ENCODE measurements around the gene CBY2. TPM values are rescaled to one million over a fixed set of nuclear protein-coding genes. Genes with fewer than 3 reads are reported as not detected.

The CBY2 gene
- total RNA-seq, 1 experiment from 2014 or later = not detected

DNA sequence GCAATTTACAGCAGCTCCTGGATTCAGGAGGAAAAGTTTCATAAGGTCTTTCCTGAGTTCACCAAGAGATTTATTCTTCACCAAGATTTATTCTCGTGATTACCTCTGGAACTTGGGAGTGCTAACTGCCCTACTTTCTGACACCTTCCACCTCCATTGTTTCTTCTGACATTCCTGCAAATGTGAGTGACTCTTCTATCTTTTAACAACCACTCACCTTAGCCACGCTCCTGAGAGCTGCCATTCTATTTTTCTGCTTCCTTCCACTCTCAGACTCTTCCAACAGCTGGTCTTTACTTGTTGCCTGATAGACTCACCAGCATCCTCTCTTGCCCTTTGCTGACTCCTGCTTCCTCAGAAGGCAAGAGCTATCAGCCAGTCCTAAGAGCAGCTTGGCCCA is 11.5 kb upstream of the CBY2 start:
- Histone ChIP-seq H3K27me3 (ENCODE audit: low read length) (no peaks in the 10 kb centered on the region), H3K4me1 (ENCODE audit: insufficient read depth, low read length) (no peaks in the 10 kb centered on the region)
- CTCF ChIA-PET = no interaction called here

DNA sequence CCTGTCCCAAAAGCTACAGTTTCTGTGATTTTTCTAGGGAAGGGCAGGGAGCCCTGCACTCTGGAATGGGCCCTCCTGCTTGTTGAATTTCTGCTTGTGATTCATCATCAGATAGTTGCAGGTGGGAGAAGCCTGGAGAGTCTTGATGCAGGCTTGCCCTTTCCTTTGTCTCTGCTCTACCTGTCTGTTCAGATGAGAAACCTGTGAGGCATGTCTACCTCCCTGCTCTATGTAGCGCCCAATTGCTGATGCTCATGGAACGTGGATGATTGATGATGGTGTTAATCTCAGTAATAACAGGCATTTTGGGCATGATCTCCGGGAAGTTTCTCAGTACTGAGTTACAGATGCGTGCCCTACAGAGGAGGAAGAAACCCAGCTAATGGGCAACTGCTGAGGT is 10.9 kb upstream of the CBY2 start:
- H3F3A ChIP-seq (ENCODE audit: low read length, unreplicated experiment) = no peaks in the 10 kb centered on the region
- POLR2A ChIA-PET (ENCODE audit: unreplicated experiment) = no interaction called here
- H3K9me2 ChIP-seq (replicated peaks; ENCODE audit: low read length) = no peaks in the 10 kb centered on the region
- no peaks in the 10 kb centered on the region for H3K9me3 ChIP-seq (ENCODE audit: low read length)
- ATAC-seq = no peak
- no peak overlapping the region for H3K9ac ChIP-seq (ENCODE audit: low read length)
- BruUV-seq (replicated peaks) = no TSS peak
- no peak for DNase-seq
- CTCF ChIA-PET = no interaction called here
- H2AFZ ChIP-seq (ENCODE audit: low read length) = no peak overlapping the region
- no peaks in the 10 kb centered on the region for H4K20me1 ChIP-seq (ENCODE audit: low read length)
- H3K36me3 ChIP-seq (ENCODE audit: low read depth, low read length) = no peaks in the 10 kb centered on the region
- no peaks in the 10 kb centered on the region for H3K4me1 ChIP-seq (ENCODE audit: insufficient read depth, low read length)
- intact Hi-C loops (cut with micrococcal nuclease) = no loop called here
- no peak overlapping the region for H3K27ac ChIP-seq (ENCODE audit: low read length)
- H3K79me2 ChIP-seq (ENCODE audit: low read length) = no peaks in the 10 kb centered on the region
- no peak for TF ChIP-seq EZH2phosphoT487 (IDR thresholded peaks at IDR 0.05; ENCODE audit: borderline replicate concordance, low read length)
- TF ChIP-seq, protein P1, sequence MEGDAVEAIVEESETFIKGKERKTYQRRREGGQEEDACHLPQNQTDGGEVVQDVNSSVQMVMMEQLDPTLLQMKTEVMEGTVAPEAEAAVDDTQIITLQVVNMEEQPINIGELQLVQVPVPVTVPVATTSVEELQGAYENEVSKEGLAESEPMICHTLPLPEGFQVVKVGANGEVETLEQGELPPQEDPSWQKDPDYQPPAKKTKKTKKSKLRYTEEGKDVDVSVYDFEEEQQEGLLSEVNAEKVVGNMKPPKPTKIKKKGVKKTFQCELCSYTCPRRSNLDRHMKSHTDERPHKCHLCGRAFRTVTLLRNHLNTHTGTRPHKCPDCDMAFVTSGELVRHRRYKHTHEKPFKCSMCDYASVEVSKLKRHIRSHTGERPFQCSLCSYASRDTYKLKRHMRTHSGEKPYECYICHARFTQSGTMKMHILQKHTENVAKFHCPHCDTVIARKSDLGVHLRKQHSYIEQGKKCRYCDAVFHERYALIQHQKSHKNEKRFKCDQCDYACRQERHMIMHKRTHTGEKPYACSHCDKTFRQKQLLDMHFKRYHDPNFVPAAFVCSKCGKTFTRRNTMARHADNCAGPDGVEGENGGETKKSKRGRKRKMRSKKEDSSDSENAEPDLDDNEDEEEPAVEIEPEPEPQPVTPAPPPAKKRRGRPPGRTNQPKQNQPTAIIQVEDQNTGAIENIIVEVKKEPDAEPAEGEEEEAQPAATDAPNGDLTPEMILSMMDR (conservative IDR thresholded peaks at IDR 0.05; ENCODE audit: low read depth, low read length) = no peak
- no peak for TF ChIP-seq EZH2 (IDR thresholded peaks at IDR 0.05; ENCODE audit: low read length, unreplicated experiment)
- H3K27me3 ChIP-seq (ENCODE audit: low read length) = no peaks in the 10 kb centered on the region
- no peak overlapping the region for H3K4me3 ChIP-seq (ENCODE audit: low read length)
- H3K4me2 ChIP-seq (ENCODE audit: low read length) = no peak overlapping the region

More for the DNA sequence above, 11.5 kb upstream of the CBY2 start:
- no peaks in the 10 kb centered on the region for H3K36me3 ChIP-seq (ENCODE audit: low read depth, low read length)
- H3K9me2 ChIP-seq (replicated peaks; ENCODE audit: low read length) = no peaks in the 10 kb centered on the region
- H3K4me2 ChIP-seq (ENCODE audit: low read length) = no peak overlapping the region
- no peak overlapping the region for H2AFZ ChIP-seq (ENCODE audit: low read length)
- POLR2A ChIA-PET (ENCODE audit: unreplicated experiment) = interaction anchor here (0.6 kb wide), 1 partner anchor 354 kb away, joined by 5 read pairs; no protein-coding TSS in a partner anchor
- H3K27ac ChIP-seq (ENCODE audit: low read length) = no peak overlapping the region
- no peaks in the 10 kb centered on the region for H3F3A ChIP-seq (ENCODE audit: low read length, unreplicated experiment)
- H3K79me2 ChIP-seq (ENCODE audit: low read length) = no peaks in the 10 kb centered on the region
- intact Hi-C loops (cut with micrococcal nuclease) = no loop called here
- no peaks in the 10 kb centered on the region for H4K20me1 ChIP-seq (ENCODE audit: low read length)
- no TSS peak for BruUV-seq (replicated peaks)
- H3K9ac ChIP-seq (ENCODE audit: low read length) = no peak overlapping the region
- ATAC-seq (no peak), DNase-seq (no peak)
- no peaks in the 10 kb centered on the region for H3K9me3 ChIP-seq (ENCODE audit: low read length)
- TF ChIP-seq, protein P1 (conservative IDR thresholded peaks at IDR 0.05; ENCODE audit: low read depth, low read length) = no peak
- TF ChIP-seq EZH2phosphoT487 (IDR thresholded peaks at IDR 0.05; ENCODE audit: borderline replicate concordance, low read length) (no peak), EZH2 (IDR thresholded peaks at IDR 0.05; ENCODE audit: low read length, unreplicated experiment) (no peak)
- H3K4me3 ChIP-seq (ENCODE audit: low read length) = no peak overlapping the region

GRCh38 chr13:45691667-45692066 is 10.5 kb upstream of the CBY2 start:
- ATAC-seq = no peak

More at GRCh38 chr13:45691667-45692066, 10.5 kb upstream of the CBY2 start:
- no peak overlapping the region for H2AFZ ChIP-seq (ENCODE audit: low read length)
- intact Hi-C loops (cut with micrococcal nuclease) = no loop called here
- no peaks in the 10 kb centered on the region for H3K9me2 ChIP-seq (replicated peaks; ENCODE audit: low read length)
- no peaks in the 10 kb centered on the region for H3K27me3 ChIP-seq (ENCODE audit: low read length)
- DNase-seq = no peak
- BruUV-seq (replicated peaks) = no TSS peak
- no peaks in the 10 kb centered on the region for H3K36me3 ChIP-seq (ENCODE audit: low read depth, low read length)
- no peak overlapping the region for H3K4me3 ChIP-seq (ENCODE audit: low read length)
- no peak overlapping the region for H3K27ac ChIP-seq (ENCODE audit: low read length)
- ChIA-PET CTCF (no interaction called here), POLR2A (ENCODE audit: unreplicated experiment) (no interaction called here)
- no peak overlapping the region for H3K4me2 ChIP-seq (ENCODE audit: low read length)
- no peaks in the 10 kb centered on the region for H3K9me3 ChIP-seq (ENCODE audit: low read length)
- H3K79me2 ChIP-seq (ENCODE audit: low read length) = no peaks in the 10 kb centered on the region
- H3F3A ChIP-seq (ENCODE audit: low read length, unreplicated experiment) = no peaks in the 10 kb centered on the region
- no peaks in the 10 kb centered on the region for H3K4me1 ChIP-seq (ENCODE audit: insufficient read depth, low read length)
- H4K20me1 ChIP-seq (ENCODE audit: low read length) = no peaks in the 10 kb centered on the region
- no peak overlapping the region for H3K9ac ChIP-seq (ENCODE audit: low read length)
- TF ChIP-seq EZH2 (IDR thresholded peaks at IDR 0.05; ENCODE audit: low read length, unreplicated experiment) = no peak
- no peak for TF ChIP-seq EZH2phosphoT487 (IDR thresholded peaks at IDR 0.05; ENCODE audit: borderline replicate concordance, low read length)
- TF ChIP-seq, protein P1 (conservative IDR thresholded peaks at IDR 0.05; ENCODE audit: low read depth, low read length) = no peak
